HG03066 (cell line): ENCODE measurements around the gene ASIC4.

Source experiments
- ATAC-seq: cut with Tn5 transposase; IDR thresholded peaks from one replicate; pipeline ENCODE4 v1.9.1; 2021; ENCODE audit warnings: low read depth; ENCODE audit not compliant: unreplicated experiment

Gene ASIC4

GRCh38 chr2:219497495-219498279, 16.6 kb upstream of the ASIC4 start:
- peak; percentile 23 for ATAC-seq

- peak; percentile 88 for ATAC-seq
These were observed 15.8 kb upstream of the ASIC4 start, which contains the start of gene GMPPA for GRCh38 chr2:219498280-219499057. GMPPA (plus strand) TSS chr2:219498891; CDS start chr2:219499976, 1,085 bp downstream.

GRCh38 chr2:219499058-219499307, 15.3 kb upstream of the ASIC4 start:
- ATAC-seq = no peak

- ATAC-seq = no peak
These were observed 14.7 kb upstream of the ASIC4 start for GRCh38 chr2:219499555-219499954.

- no peak for ATAC-seq
These were observed 14.1 kb upstream of the ASIC4 start for GRCh38 chr2:219500135-219500534.

GRCh38 chr2:219501849-219502248, 12.4 kb upstream of the ASIC4 start:
- no peak for ATAC-seq

- no peak for ATAC-seq
These were observed 11.7 kb upstream of the ASIC4 start for GRCh38 chr2:219502618-219503017.

- ATAC-seq = no peak
These were observed 8.7 kb upstream of the ASIC4 start for GRCh38 chr2:219505585-219505984.

- ATAC-seq = no peak
These were observed 8.0 kb upstream of the ASIC4 start for GRCh38 chr2:219506153-219506801.

GRCh38 chr2:219506802-219507526, 7.3 kb upstream of the ASIC4 start:
- ATAC-seq = no peak

GRCh38 chr2:219507581-219508443, 6.5 kb upstream of the ASIC4 start:
- ATAC-seq = no peak

GRCh38 chr2:219508444-219508734, 5.9 kb upstream of the ASIC4 start:
- no peak for ATAC-seq

GRCh38 chr2:219508971-219509779, 5.1 kb upstream of the ASIC4 start:
- ATAC-seq = peak; percentile 7

GRCh38 chr2:219509780-219510511, 4.3 kb upstream of the ASIC4 start:
- peak; percentile 65 for ATAC-seq

GRCh38 chr2:219510512-219511135, 3.7 kb upstream of the ASIC4 start:
- no peak for ATAC-seq

GRCh38 chr2:219511547-219512325, 2.5 kb upstream of the ASIC4 start:
- no peak for ATAC-seq

GRCh38 chr2:219512524-219513216, 1.6 kb upstream of the ASIC4 start:
- ATAC-seq = no peak
